ENCODE data around the gene GINS2.

- TF ChIP-seq POLR2A (IDR thresholded peaks at IDR 0.05; ENCODE audit: low read depth, low read length) (no peak), CTCF (conservative IDR thresholded peaks at IDR 0.05; ENCODE audit: low read depth, low read length) (peak; percentile 9; the same call in 1 of the 2 replicates), RAD21 (IDR thresholded peaks at IDR 0.05; ENCODE audit: low read length) (no peak), RFX5 (IDR thresholded peaks at IDR 0.05; ENCODE audit: low read depth, low read length) (no peak), MXI1 (IDR thresholded peaks at IDR 0.05; ENCODE audit: borderline replicate concordance, low read depth, low read length) (no peak), MAZ (IDR thresholded peaks at IDR 0.05; ENCODE audit: borderline replicate concordance, low read depth, low read length) (no peak), MAFK (IDR thresholded peaks at IDR 0.05; ENCODE audit: low read depth, low read length) (no peak), NFE2L2 (IDR thresholded peaks at IDR 0.05; ENCODE audit: low read depth, low read length) (no peak), ELK1 (IDR thresholded peaks at IDR 0.05; ENCODE audit: borderline replicate concordance, low read depth, low read length) (no peak), USF2 (IDR thresholded peaks at IDR 0.05; ENCODE audit: low read depth, low read length) (no peak), CHD1 (IDR thresholded peaks at IDR 0.05; ENCODE audit: low read depth, low read length) (no peak), SMC3 (IDR thresholded peaks at IDR 0.05; ENCODE audit: low read depth, low read length) (no peak)
Observed at GRCh38 chr16:85634747-85635544, 53.8 kb downstream of the GINS2 start.
